ENCODE data around the gene PKDREJ.
A peak's percentile ranks its signal among the peaks of the same experiment; 100 is the strongest.
"Not testable (repeated sequence)": the region's sequence is repeated elsewhere in the genome, so short reads cannot be mapped to it uniquely, and the experiment has no call there.

Gene PKDREJ

DNA sequence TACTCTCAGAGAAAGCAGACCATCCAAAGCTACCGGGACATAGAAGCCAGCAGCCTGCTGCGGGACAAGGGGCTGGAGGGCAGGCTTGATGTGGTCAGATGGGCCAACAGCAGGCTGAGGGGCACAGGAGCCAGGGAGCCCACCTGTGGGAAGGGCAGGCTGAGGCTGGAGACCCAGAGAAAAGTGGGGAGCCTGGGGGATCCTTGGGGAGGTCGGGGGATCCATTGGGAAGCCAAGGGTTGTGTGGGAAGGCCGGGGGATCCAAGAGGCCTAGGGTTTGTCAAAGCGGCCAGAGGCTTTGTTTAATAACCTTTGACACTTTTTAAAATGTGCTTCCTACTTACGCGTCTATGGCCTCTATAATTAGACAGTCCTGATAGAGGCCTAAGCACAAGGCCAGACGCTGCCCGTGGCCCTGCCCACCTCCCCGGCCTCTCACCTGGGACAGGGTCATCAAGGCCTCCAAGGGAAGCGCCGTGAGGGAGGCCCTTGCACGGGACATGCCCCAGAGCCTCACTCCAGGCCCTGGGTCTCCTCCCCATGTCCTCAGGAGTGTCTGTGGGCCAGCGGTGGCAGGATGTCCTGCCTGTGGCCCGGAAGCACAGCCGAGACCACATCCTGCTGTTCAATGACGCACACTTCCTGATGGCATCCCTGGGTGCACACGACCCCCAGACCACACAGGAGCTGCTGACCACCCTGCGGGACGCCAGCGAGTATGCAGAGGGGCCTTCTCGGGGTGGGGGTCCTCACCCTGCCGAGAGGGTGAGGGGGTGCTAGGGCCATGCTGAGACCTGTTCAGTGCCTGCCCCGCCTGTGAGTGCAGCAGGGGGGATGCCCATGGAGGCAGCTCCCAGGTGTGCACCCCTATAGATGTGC, 25.0 kb upstream of the PKDREJ start:
- DNase-seq = no peak

DNA sequence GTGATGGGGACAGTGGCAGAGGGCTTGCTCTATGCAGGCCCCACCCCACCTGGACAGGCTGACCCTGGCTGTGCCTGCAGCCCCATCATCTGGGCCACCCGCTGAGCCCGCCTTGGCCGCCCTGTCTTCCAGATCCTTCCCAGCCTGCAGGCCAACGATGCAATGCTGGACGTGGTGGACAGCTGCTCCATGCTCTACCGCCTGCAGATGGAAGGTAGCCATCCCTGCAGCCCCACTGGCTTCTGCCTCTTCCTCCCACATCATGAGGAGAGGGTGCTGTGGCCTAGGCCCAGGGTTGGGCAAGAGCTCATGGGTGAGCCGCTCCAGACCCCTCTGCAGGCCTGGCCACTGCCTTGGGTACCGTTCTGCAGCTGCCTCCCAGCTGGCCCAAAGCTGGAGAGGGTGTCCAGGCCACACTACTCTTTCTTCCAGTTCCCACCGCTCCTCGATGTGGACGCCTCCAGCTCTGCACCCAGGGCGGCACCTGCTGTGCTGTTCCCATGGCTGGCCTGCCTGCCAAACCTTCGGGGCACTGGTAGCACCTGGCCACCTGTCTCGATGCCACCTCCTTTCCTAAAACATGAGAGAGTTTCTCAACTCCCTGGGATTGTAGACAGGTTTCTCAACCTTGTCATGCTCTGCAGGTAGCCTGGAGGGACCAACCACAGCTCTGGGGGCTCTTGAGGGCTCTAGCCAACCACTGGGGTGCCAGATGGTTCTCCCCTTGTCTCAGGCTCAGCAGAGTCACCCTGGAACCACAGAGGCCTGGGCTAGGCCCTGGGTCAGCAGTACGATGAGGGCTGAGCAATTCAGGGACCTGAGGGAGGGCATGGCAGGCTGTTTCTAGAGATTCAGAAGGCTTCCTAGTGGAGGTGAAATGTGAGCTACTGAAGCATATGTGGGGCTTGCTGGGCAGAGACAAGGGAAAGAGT, 24.1 kb upstream of the PKDREJ start:
- DNase-seq = no peak

DNA sequence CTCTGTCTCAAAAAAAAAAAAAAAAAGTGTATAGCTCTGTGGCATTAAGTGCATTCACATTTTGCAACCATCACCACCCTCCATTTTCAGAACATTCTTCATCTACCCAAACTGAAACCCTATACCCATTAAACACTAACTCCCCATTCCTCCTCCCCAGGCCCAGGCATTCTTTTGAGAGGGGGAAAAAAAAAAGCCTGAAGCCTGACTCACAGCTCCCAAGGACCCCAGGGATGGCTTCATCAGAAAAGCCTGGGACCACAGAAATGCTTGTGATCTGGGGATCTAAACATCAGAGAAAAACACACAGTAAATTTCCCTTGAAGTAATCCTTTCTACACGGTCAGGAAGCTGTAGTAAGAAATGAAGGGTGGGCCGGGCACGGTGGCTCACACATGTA, 22.9 kb upstream of the PKDREJ start:
- no peak for DNase-seq

DNA sequence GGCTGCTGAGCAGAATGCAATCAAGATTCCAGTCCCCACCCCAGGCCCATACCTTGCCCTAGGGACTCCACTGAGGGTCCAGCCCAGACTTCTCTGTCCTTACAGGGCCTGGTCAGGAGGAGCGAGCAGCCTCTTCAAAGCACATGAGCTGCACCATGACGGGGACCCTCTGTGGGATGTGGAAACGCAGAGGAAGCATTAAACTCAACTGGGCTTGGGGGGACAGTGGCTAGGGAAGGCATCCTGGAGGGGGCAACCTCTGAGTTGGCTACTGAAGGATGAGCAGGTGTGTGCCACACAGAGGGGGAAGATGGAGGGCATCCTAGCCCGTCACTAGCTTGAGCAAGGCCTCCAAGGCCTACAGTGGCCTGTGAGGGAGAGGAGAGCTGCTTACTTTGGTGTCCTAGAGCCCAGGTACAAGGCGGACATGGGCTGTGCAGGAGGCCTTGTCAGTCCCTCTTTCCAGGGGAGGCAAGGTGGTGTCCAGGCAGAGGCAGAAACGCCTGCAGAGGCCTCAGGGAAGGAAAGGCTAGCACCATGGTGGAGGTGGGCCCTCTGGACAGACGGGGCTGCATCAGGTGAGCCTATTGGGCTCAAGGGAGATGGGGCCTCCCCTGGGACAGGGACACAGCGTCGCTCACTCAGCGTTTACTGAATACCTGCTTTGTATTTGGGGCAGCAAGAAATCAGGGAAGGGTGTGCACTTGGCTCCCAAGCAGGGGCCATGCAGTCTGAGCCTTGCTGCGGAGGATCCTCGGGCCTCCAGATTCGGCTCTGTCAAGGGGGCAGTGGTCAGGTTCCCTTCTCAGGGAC, 18.9 kb upstream of the PKDREJ start:
- DNase-seq = no peak

DNA sequence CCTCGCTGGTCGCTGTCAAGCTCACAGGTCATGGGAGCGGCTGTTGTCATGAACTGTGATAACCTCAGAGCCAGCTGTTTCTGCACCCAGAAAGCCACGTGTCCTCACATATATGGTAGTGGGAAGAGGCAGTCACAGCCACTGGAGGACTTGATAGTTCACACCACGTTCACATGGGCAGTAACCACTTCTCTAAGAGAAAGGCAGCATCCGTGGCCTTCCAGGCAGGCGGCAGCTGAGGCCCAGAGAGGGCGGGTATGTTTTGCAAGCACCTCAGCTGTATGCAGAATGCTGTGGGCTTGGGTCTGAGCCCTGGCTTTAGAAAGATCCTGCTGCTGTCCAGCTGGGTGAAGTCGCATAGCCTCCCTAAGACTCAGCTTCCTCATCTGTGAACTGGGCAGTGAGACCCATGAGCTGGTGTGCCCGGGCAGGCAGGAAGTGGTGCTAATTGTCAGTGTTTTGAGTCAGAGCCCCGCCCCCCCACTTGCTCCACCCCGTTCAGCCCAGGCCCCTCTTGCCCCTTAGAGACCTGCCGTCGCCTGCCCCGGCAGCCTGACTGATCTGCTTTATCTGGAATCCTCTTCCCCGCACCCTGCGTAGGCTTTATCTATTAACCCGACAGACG, 18.0 kb upstream of the PKDREJ start:
- DNase-seq = no peak

DNA sequence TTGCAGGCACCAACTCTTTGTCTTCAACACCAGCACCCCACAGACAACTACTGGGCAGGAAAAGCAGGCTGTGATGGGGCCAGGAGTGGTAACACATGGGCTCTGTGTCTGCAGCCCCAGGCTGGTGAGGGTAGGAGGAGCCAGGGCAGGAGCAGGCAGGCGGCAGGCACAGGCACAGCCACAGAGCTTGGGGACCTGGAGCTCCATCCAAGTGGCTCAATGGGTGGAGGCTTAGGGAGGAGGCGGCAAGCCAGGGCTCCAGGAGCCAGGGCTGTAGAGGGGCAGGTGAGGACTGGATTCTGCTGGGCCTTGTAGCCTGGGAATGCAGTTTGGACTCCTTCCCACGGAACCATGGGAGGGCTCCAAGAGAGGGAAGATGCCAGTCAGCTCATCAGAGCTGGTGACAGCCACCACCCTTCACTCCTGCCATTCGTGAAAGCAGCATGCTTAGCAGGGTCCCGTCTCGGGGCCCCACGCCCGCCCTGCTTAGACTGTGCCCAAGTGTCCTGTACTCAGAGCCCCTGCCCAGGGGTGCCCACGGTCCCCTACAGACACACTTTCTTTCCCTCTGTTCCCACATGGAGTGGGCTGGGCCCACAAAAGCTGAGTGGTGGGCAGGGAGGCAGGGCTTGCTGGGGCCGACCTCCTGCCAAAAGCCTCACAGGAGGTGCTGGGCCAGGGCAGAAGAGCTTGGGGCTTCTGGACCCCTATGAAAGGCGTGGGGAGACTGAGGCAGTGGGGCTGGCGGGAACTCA, 17.1 kb upstream of the PKDREJ start:
- DNase-seq = no peak

DNA sequence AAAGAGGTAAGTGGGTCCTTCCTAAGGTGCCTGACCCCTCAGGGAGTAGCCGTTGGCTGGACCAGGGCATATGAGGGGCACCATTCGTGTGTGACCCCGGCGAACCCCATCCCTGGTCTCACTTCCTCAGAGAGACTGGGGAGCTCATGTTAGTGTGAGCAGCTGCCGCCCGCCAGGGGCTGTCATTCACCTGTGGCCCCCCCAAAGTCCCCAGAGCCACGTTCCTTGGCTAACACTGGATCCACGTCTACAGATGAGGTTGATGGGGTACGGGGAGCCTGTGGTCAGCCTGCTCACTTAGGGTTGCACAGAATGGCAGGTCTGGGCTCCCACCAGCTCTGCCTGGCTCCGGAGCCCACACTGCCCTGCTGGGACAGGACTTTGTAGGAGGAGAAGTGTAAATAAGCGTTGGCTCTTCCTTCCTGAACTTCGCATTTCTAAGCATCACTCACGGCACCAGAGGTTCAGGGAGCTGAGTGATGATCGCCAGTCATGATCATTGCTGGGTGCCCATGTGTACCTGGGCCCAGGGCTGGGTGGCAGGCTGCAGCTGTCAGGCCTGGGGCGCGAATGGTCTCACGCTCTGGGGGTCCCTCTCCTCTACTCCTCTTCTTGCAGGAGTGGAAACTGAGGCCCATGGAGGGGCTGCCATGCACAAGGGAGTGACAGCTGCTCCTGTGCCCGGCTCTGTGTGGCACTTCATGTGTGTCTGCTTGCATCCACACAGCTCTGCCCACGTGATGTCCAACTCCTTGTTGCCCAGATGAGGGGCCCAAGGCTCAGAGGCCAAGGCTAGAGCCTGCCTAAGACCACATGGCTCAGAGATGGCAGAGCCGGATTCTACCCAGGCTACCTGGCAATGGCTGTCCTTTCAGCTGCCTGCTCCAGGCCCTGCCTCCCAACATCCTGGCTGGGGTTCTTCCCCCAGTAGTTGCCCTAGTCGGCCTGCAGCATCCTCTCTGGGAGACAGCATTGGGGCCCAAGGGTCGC, 15.8 kb upstream of the PKDREJ start:
- DNase-seq = no peak

DNA sequence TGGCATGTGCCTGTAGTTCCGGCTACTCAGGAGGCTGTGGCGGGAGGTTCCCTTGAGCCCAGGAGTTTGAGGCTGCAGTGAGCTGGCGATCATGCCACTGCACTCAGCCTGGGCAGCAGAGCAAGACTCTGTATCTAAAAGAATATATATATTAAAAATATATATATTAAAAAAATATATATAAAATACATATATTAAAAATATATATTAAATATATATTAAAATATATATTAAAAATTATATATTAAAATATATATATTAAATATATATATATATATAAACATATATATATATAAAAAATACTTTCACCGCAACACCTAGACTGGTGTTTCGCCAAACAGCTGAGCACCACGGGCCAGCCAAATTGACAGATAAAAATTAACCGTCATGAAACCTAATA, 13.4 kb upstream of the PKDREJ start:
- DNase-seq = no peak

DNA sequence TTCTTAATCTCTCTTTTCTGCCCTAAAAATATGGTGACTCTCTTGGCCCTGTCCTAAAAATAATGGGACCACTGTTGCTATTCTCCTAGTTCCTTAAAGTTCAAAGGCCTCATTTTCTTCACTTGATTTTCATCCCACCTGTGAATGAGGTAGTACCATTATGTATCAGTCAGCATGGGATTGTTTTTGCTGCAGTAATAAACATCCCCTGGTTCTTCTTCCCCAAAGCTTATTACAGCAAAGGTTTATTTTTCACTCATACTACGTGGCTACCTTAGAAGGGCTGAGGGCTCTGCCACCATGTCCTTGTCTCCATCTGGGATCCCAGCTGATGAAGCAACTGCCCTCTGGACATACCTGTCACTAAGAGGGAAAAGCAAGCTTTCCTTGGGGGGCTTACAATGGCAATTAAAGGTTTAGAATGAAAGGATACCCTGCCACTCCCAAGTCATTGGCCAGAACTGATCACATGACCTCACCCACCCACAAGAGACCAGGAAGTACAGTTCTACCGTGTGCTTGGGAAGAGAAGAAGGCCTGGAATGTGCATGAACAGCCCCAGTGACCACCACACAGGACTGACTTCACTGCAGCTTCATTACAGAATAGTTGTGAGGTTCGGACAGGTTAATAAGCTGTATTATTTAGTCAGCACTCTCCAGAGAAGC, 12.4 kb upstream of the PKDREJ start:
- DNase-seq = no peak

DNA sequence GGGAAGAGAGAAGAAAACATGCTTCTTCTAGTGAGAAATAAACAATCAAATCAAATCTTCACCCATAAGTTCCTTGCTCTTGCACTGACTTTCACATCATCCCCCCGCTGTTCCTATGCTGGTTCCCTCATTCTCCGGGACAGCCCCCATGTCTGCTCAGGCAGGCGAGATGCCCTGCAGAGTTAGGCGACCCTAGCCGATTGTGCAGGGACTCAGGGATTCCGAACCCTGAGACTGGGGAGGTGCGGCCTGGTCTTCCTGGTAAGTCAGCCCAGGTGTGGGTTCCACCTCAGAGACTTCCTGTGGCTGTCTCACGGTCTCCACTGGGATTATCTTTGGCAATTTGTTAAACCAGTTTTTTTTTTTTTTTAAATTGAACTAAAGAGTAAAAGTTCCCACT, 11.2 kb upstream of the PKDREJ start:
- DNase-seq = no peak

DNA sequence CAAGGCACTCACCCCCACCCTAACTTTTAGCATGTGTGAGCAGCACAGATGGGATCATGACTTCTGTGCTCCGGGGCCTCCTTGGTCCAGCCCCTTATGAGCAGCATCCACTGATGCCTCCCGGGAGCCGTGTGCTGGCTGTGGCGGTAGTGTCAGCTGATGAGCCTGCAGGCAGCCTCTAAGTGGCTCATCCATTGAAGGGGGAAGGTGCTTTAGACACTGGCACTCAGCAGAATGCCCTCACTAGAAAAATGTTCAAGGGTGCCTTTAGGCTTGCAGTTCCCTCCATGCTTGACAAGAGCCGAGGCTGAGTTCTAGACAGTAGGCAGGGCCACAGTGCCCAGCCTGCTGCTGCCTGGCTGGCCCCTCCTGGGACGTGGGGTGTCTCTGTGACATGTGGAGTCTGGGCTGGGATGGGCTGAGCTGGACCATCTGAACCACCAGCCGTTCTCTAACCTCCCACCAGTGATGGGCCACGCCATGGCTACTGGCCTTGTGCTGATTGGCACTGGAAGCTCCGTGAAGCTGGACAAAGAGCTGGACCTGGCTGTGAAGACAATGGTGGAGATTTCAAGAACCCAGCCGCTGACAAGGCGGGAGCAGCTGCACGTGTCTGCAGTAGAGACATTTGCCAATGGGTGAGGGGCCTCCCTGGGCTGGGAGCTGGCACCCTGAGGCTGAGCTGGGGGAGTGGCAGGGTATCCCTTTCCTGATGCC, 10.4 kb upstream of the PKDREJ start:
- no peak for DNase-seq

DNA sequence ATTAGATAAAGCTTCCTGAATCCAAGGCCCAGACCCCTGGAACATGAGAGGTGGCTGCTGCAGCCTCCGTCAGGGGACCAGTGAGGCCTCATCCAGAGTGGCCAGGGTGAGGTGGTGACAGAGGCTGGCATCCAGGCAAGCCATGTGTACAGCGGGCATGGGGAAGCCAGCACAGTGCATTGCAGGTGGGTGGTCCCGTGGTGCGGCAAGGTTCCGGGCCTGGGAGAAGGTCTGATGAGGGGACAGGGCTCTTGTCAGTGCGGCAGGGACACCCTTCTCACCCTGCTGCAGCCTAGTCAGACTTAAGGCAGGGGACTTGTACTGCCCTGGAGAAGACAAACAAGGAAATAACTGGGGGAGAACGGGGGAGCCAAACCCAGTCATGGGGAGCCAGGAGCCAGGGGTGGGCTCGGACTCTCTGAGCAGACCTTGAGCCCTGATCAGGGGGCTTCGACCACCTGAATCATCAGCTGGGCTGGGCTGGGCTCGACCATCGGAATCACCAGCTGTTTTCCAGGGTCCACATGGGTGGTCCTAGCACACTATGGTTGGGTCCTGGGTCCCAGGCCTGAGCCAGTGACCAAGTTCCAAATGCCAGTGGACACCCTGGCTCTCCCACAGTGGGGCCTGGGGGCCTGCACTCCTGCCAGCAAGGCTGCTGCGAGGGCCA, 9.8 kb upstream of the PKDREJ start:
- DNase-seq = no peak

DNA sequence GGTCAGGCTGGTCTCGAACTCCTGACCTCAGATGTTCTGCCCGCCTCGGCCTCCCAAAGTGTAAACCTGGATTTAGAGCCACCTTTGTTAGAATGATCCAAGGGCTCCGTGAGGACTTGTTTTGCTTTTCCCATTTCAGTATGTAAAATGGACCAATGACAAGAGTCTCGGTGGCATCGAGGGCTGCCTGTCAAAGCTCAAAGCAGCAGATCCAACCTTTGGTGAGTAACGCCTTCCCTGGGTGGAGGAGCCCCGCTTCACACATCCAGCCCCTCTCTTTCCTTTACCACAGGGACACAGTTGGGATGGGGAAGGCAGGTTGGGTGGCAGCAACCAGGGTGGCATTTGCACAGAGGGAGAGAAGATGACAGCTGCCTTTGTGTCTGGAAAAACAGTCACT, 9.1 kb upstream of the PKDREJ start:
- no peak for DNase-seq

DNA sequence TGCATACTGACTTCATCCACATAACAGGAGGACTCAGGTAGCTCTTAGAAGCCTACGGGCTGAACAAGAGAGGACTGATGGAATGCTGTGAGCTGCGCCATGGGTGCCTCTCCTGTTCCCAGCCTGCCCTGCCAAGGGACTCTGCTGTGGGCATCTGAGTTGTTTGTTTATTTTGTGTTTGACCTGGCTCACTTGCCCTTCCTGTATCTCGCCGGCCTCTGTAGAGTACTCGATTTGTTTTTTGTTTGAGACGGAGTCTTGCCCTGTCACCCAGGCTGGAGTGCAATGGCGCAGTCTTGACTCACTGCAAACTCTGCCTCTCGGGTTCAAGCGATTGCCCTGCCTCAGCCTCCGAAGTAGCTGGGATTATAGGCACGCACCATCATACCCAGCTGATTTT, 6.4 kb upstream of the PKDREJ start:
- DNase-seq = no peak

DNA sequence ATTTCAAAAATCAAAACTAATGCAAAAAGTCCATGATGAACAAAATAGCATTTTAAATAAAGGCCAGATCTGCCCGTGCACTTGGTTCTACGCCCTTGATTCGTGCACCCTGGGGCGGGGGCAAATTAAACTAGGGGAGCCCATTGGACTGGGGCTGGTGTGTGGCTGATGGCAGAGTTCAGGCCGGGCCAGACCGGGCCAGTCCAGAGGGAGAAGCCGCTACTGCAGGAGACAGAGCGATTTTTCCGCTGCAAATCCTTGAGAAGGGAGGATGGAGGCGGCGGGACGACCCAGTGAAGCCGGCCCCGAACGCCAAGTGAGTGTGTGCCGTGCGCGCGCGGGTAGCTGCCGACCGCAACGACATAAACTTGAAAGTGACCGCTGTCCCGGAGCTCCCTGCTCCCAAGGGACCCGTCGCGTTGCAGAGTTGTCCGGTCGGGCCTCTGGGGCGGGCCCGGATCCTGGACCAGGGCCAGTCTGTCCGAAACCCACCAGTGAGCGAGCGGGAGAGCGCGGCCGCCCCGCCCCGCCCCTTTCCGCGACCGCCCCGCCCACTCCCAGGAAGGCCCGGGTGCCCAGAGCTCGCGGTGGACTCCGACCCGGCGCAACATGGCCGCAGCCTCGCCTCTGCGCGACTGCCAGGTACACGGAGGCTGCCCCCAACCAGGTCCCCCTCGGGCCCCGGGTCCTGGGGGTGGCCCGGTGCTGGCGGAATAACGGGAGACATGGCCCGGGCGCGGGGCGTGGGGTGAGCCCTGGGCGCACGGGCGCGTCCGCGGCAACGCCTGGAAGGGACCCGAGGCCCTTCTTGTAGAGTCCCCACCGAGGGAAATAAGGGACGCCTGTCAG, 4.5 kb upstream of the PKDREJ start, which contains the start of gene TTC38:
TSS of gene TTC38 (plus strand) at position 578 of the 849 bp plus-strand sequence. CDS start at position 610, 32 bp downstream.
- DNase-seq = peak; percentile 47

DNA sequence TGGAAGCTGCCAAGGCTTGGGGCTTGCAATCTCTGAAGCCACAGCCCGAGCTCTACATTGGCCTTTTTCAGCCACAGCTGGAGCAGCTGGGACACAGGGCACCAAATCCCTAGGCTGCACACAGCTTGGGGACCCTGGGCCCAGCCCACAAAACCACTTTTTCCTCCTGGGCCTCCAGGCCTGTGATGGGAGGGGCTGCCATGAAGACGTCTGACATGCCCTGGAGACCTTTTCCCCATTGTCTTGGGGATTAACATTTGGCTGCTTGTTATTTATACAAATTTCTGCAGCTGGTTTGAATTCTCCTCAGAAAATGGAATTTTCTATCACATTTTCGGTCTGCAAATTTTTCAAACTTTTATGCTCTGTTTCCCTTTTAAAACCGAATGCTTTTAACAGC, 2.5 kb upstream of the PKDREJ start:
- DNase-seq = not testable (repeated sequence)

DNA sequence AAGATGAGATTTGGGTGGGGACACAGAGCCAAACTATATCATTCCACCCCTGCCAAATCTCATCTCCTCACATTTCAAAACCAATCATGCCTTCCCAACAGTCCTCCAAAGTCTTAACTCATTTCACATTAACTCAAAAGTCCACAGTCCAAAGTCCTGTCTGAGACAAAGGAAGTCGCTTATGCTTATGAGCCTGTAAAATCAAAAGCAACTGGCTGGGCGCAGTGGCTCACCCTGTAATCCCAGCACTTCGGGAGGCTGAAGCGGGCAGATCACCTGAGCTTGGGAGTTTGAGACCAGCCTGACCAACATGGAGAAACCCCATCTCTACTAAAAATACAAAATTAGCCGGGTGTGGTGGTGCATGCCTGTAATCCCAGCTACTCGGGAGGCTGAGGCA, 1.4 kb upstream of the PKDREJ start:
- not testable (repeated sequence) for DNase-seq

Data from SHP77 treated with DMSO at 0.1 percent for 48 hours (cell line).